Hematopoietic multipotent progenitor cell (in vitro differentiated cells): Measurements from ENCODE around the gene PRDX6. TPM values are rescaled to one million over a fixed set of nuclear protein-coding genes. Genes with fewer than 3 reads are reported as not detected.
"Not testable (repeated sequence)": the region's sequence is repeated elsewhere in the genome, so short reads cannot be mapped to it uniquely, and the experiment has no call there.

Source experiments
- DNase-seq, 3 donors: peaks; one replicate each; pipeline ENCODE4 v3.0.0-alpha.2; 2011 to 2015; ENCODE audit warnings: low read depth in 2 of 3, low spot score in 2 of 3
- total RNA-seq: library from RNA; depleted of rRNA; stranded (reverse); fragments of >200 nt; gene quantifications from one replicate; pipeline ENCODE4 v1.2.3, GENCODE V29; 2012

PRDX6 gene
- total RNA-seq, 1 donor = 90.2 TPM

DNA sequence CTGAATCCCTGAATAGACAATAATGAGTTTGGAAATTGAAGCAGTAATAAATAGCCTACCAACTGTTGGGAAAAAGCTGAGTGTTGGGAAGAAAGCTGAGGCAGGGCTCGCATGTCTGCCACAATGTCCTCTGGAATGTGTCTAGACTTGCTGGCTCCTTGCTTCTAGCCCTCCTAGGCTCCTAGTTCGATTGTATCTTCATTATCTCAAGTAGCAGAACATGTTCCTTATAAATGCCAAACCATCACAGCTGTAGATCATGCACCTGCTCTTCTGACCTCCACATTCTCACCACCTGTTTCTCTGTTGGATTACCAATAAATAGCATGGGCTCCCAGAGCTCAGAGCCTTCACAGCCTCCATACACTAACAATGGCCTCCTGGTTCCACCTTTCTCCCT, 12.9 kb upstream of the PRDX6 start:
- DNase-seq = not testable (repeated sequence)

- DNase-seq = no peak
Observed at GRCh38 chr1:173467426-173467825, 9.7 kb upstream of the PRDX6 start.

- DNase-seq = no peak
Observed at GRCh38 chr1:173469656-173470055, 7.5 kb upstream of the PRDX6 start.

- no peak for DNase-seq
Observed at GRCh38 chr1:173470608-173471007, 6.5 kb upstream of the PRDX6 start.

DNA sequence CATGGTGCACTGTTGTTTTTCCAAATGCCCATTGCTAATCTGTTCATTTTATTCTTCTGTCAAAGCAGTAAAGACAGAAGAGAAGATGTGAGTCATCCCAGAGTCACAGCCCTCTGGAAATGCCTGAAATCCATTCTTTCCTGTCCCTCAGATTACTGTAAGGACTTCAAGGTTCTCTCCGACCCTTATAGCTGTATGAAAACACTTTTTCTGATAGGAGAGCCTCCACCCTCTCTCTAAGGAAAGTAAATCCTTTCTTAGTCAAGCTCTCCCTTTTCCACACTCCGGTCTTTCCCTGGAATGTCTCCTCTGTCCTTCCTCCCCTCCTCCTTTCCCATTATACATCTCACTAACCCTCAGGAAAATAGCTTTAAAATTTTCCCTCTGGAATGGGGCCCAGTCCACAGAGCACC, 3.5 kb upstream of the PRDX6 start:
- no peak for DNase-seq

GRCh38 chr1:173474097-173474779, 2.9 kb upstream of the PRDX6 start:
- no peak for DNase-seq

DNA sequence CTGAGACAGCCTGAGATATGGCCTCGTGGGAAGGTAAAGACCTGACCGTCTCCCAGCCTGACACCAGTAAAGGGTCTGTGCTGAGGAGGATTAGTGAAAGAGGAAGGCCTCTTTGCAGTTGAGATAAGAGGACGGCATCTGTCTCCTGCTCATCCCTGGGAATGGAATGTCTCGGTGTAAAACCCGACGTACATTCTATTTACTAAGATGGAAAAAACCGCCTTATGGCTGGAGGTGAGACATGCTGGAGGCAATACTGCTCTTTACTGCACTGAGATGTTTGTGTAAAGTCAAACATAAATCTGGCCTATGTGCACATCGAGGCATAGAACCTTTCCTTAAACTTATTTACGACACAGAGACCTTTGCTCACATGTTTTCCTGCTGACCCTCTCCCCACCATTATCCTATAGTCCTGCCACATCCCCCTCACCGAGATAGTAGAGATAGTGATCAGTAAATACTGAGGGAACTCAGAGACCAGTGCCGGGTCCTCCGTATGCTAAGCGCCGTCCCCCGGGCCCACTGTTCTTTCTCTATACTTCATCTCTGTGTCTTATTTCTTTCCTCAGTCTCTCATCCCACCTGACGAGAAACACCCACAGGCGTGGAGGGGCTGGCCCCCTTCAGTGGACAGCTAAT, 2.2 kb upstream of the PRDX6 start:
- not testable (repeated sequence) for DNase-seq

- no peak for DNase-seq
Observed at GRCh38 chr1:173475564-173476196, 1.5 kb upstream of the PRDX6 start.

DNA sequence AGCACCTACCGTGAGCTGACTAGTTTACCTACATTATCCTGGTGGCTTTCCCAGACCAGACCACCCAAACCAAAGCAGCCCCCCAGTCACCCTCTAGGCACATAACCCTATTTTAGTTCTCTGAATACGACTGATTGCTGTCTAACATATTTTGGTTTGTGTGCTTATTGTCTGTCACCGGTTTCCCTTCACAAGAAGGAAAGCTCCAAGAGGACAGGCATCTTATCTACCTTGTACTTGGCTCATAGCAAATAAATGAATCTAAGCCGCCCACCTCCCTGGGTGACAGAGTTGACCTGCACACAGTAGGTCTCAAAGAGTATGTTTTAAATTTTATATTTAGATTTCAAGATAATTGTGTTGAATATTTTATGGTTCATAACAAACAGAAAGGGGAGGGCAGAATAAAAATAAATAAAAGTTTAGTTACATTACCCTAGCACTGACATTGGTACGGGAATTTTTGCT, 904 bp upstream of the PRDX6 start:
- no peak for DNase-seq

DNA sequence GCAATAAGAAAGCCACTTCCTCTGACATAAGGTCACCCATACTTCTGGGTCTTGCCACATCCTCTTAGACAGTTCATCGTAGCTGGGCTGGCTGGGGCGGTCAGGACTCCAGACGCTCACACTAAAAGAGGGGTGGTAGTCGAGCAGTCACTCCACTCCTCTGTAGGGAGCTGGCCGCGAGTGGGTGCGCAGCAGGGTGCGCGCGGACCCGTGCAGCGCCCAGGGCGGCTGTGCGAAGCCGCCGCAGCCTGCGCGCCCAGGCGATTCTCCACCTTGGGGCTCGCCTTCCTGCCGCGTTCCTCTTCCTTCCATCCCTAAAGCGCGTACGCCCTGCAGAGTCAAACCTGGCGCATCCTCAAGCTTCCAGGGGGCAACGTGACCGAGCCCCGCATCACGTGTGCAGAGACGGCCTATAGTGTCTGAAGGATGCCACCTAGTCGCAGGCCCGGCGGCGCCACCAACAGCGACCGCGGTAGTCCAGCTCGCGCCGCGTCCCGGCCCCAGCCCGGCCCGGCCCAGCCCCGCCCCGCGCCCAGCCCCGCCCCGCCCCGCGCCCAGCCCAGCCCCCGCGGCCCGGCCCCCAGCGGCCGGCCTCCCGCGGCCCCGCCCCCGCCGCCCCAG, 360 bp upstream of the PRDX6 start:
- DNase-seq = peak; percentile 72 to 91 (median 90)

- DNase-seq = peak in 1 of 3 donors; percentile 9
Observed at GRCh38 chr1:173478094-173478674, 1.0 kb downstream of the PRDX6 start.

DNA sequence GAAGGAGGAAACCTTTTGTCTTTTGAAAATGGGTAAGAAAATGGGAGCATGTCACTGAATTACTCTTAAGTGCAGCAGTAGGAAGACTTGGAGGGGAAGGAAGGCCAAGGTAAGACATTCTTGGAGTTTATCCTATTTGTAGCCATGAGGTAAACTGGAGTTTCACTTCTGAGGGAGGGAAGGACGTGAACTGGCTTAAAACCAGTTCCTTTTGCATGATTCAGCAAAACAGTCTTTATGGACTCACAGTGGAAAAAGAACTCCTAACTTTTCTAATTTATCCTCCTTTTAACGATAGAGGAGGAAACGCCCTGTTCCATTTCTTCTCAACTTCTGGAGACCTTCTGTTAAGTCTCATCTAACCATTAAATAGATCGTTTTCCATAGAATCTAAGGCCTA, 2.5 kb downstream of the PRDX6 start:
- DNase-seq = no peak

GRCh38 chr1:173481195-173481772, 4.1 kb downstream of the PRDX6 start:
- DNase-seq = no peak

DNA sequence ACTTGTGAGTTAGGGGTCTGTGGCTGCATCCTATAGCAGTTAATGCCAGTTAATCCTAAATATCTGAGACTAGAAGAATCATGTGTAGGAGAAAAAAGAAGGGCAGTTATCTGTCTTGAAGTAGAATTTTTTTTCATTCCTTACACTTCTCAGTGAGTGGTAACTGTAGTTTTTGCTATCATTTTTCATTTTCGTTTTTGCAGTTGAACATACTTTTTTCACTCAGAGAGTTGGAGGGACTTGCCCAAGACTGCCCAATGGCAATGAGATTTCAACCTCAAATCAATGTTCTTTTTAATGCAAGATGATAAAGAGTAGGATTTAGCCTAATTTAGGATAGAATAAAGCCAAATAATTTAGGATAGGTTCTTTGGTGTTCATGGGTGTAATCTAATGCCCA, 5.5 kb downstream of the PRDX6 start:
- DNase-seq = no peak

- no peak for DNase-seq
Observed at GRCh38 chr1:173484276-173484675, 7.1 kb downstream of the PRDX6 start.

- no peak for DNase-seq
Observed at GRCh38 chr1:173485401-173485800, 8.3 kb downstream of the PRDX6 start.

GRCh38 chr1:173488001-173488400, 10.9 kb downstream of the PRDX6 start:
- DNase-seq = no peak

DNA sequence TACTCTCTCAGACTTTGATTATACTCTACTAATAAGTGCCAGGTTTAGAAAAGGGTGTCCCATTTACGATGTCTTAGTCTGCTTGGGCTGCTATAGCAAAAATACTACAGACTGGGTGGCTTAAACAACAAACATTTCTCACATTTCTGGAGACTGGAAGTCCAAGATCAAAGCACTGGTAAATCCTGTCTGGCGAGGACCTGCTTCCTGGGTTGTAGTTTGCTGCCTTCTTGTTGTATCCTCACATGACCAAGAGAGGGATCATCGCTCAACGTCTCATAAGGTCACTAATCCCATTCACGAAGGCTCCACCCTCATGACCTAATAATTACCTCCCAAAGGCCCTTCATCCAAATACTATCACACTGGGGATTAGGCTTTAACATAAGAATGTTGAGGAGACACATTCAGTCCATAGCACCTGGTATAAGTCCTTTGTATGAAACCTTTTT, 12.0 kb downstream of the PRDX6 start:
- DNase-seq = peak in 1 of 3 donors; percentile 17

DNA sequence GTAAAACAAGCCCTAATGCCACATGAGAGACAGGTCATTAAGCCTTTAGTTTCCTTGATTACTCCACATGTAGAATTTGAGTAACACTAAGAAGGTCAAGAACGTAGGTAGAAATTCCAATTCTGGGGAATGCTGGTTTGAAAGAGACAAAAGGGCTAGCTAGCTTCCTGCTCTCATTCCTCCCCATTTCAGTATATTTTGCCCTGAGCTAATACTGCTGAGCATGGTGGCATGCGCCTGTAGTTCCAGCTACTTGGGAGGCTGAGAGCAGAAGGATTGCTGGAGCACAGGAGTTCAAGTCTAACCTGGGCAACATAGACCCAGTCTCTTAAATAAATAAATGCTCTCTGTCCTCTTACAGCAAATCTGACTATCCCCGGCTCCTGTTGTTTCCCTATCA, 12.8 kb downstream of the PRDX6 start:
- DNase-seq = no peak

GRCh38 chr1:173491508-173491907, 14.4 kb downstream of the PRDX6 start:
- DNase-seq = no peak

- DNase-seq = not testable (repeated sequence)
Observed at GRCh38 chr1:173493125-173493524, 16.0 kb downstream of the PRDX6 start.
